Measurements from ENCODE around the gene KIAA0753. TPM values are rescaled to one million over a fixed set of nuclear protein-coding genes. Genes with fewer than 3 reads are reported as not detected.

Gene KIAA0753
- total RNA-seq, 1 donor from 2014 or later: 24.7 TPM

GRCh38 chr17:6554342-6554741 lies 86.2 kb downstream of the KIAA0753 start:
- no peak overlapping the region for H3K27ac Mint-ChIP-seq
- peaks cover 16% of the 10 kb centered on the region for H3K4me1 Mint-ChIP-seq
- H3K36me3 Mint-ChIP-seq (ENCODE audit: low read depth): no peaks in the 10 kb centered on the region
- no peak overlapping the region for H3K4me3 Mint-ChIP-seq
- intact Hi-C loops (cut with micrococcal nuclease): no loop called here
- H3K9me3 Mint-ChIP-seq: no peaks in the 10 kb centered on the region
- H3K27me3 Mint-ChIP-seq: peaks cover 39% of the 10 kb centered on the region
- no peak for TF ChIP-seq CTCF (IDR thresholded peaks at IDR 0.05)
- no peak for DNase-seq
- ChIA-PET POLR2A (no interaction called here), CTCF (no interaction called here)
- no peak for ATAC-seq (ENCODE audit: low read depth)

GRCh38 chr17:6551869-6552531 lies 88.5 kb downstream of the KIAA0753 start:
- Mint-ChIP-seq H3K4me1 (peaks cover 14% of the 10 kb centered on the region), H3K36me3 (ENCODE audit: low read depth) (no peaks in the 10 kb centered on the region), H3K27me3 (peaks cover 27% of the 10 kb centered on the region), H3K9me3 (no peaks in the 10 kb centered on the region), H3K27ac (no peak overlapping the region), H3K4me3 (no peak overlapping the region)
- POLR2A ChIA-PET: no interaction called here
- no peak for TF ChIP-seq CTCF (IDR thresholded peaks at IDR 0.05)
- CTCF ChIA-PET: no interaction called here
- intact Hi-C loops (cut with micrococcal nuclease): no loop called here
- no peak for DNase-seq
- ATAC-seq (ENCODE audit: low read depth): no peak

- Mint-ChIP-seq H3K4me1 (peaks cover 11% of the 10 kb centered on the region), H3K27ac (no peak overlapping the region), H3K4me3 (no peak overlapping the region), H3K36me3 (ENCODE audit: low read depth) (no peaks in the 10 kb centered on the region), H3K27me3 (peaks cover 24% of the 10 kb centered on the region), H3K9me3 (no peaks in the 10 kb centered on the region)
- POLR2A ChIA-PET: no interaction called here
- ATAC-seq (ENCODE audit: low read depth) (no peak), DNase-seq (no peak)
- CTCF ChIA-PET: no interaction called here
- intact Hi-C loops (cut with micrococcal nuclease): no loop called here
- TF ChIP-seq CTCF (IDR thresholded peaks at IDR 0.05): no peak
Observed at GRCh38 chr17:6551356-6551755, 89.2 kb downstream of the KIAA0753 start.

GRCh38 chr17:6549384-6550036 lies 91.0 kb downstream of the KIAA0753 start:
- DNase-seq (no peak), ATAC-seq (ENCODE audit: low read depth) (no peak)
- Mint-ChIP-seq H3K4me3 (no peak overlapping the region), H3K4me1 (peaks cover 2% of the 10 kb centered on the region), H3K27me3 (peaks cover 16% of the 10 kb centered on the region), H3K27ac (no peak overlapping the region), H3K36me3 (ENCODE audit: low read depth) (no peaks in the 10 kb centered on the region), H3K9me3 (no peaks in the 10 kb centered on the region)
- TF ChIP-seq CTCF (IDR thresholded peaks at IDR 0.05): no peak
- intact Hi-C loops (cut with micrococcal nuclease): no loop called here
- POLR2A ChIA-PET: interaction anchor here (0.6 kb wide), 1 partner anchor 22 kb away, joined by 3 read pairs; no protein-coding TSS in a partner anchor
- CTCF ChIA-PET: no interaction called here

GRCh38 chr17:6548578-6549330 lies 91.8 kb downstream of the KIAA0753 start:
- Mint-ChIP-seq H3K27me3 (peaks cover 11% of the 10 kb centered on the region), H3K4me3 (no peak overlapping the region), H3K27ac (no peak overlapping the region), H3K36me3 (ENCODE audit: low read depth) (no peaks in the 10 kb centered on the region), H3K4me1 (peaks cover 2% of the 10 kb centered on the region), H3K9me3 (no peaks in the 10 kb centered on the region)
- intact Hi-C loops (cut with micrococcal nuclease): no loop called here
- ATAC-seq (ENCODE audit: low read depth) (no peak), DNase-seq (no peak)
- TF ChIP-seq CTCF (IDR thresholded peaks at IDR 0.05): no peak
- ChIA-PET CTCF (no interaction called here), POLR2A (no interaction called here)

Data from activated B cell treated with CpG ODN at 0.5 μM for 24 hours (primary cell).